ENCODE data around the gene MCCD1. TPM values are rescaled to one million over a fixed set of nuclear protein-coding genes. Genes with fewer than 3 reads are reported as not detected.

MCCD1 gene
- total RNA-seq, 4 donors from 2014 or later, result not detected

DNA sequence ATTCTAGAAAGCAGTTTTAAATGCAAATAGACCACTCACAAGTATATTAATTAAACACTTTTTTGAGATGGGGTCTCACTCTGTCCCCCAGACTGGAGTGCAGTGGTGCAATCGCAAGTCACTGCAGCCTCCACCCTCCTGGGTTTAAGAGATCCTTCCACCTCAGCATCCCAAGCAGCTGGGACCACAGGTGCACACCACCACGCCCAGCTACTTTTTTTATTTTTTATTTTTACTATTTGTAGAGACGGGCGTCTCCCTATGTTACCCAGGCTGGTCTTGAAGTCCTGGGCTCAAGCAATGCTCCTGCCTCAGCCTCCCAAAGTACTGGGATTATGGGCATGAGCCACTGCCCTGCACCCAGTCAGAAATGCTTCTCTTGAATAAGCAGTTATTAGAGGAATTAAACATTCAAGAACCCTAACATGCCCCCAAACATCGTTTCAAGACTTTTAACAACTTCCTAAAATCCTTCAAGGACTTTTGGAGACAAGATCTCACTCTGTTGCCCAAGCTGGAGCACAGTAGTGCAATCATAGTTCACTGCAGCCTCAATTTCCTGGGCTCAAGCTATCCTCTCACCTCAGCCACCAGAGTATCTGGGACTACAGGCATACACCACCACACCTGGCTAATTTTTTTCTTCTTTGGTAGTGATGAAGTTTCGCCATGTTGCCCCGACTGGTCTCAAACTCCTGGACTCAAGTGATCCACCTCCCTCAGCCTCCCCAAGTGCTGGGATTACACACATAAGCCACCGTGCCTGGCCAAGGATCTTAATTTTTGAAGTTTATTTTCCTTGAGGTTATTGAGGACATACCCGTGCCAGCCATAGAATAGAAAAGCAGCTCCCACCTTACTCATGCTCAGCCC is 3.2 kb downstream of the MCCD1 start:
- Histone ChIP-seq H3K27me3 (no peaks in the 10 kb centered on the region), H3K4me3 (no peak overlapping the region), H3K4me1 (no peaks in the 10 kb centered on the region), H3K27ac (no peak overlapping the region), H3K36me3 (peaks cover 0 to 78% (median 0%) of the 10 kb centered on the region in 3 donors), H3K9me3 (no peaks in the 10 kb centered on the region)
- no peak for DNase-seq
- TF ChIP-seq POLR2A (IDR thresholded peaks at IDR 0.05) (no peak), CTCF (IDR thresholded peaks at IDR 0.05) (no peak)

DNA sequence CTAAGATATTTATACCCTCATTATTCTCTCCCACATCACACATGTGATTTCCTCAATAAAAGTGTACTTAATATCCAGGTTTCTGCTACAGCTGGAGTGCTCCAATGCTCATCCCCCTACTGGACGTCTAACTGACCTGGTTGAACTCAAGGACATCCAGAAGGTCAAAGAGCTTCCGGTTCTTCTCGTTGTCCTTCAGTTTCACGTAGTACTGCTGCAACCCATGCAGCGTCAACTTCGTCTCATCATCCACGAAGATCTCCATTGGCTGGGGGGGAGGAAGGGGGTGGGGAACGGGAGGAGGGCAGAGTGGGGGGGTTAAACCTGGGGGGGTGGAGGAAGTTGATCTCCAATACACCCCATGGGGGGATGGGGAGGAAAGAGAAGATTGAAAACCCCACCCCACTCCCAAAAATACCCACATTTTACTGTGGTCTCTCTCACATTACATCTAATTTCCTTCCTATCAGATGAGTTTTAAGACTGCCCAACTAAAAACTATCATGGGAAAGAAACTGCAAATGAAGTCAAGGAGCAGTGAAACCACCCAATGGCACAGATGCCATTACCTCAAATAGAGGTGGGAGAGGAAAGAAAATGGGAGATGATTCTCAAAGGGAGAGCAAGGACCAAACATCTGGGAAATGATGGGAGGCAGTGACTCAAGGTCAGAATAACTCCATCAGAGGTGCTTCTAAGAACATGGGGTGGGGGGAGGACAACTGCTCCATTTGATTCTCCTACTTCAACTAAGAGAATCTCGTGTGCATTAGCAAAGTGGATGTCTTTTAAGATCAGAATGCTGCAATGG is 4.1 kb downstream of the MCCD1 start:
- Histone ChIP-seq H3K36me3 (peaks cover 0 to 86% (median 0%) of the 10 kb centered on the region in 3 donors), H3K27ac (no peak overlapping the region), H3K4me1 (peaks cover 0 to 2% (median 0%) of the 10 kb centered on the region in 4 donors), H3K4me3 (no peak overlapping the region), H3K27me3 (no peaks in the 10 kb centered on the region), H3K9me3 (no peaks in the 10 kb centered on the region)
- DNase-seq, result no peak
- TF ChIP-seq CTCF (IDR thresholded peaks at IDR 0.05) (no peak), POLR2A (IDR thresholded peaks at IDR 0.05) (no peak)

DNA sequence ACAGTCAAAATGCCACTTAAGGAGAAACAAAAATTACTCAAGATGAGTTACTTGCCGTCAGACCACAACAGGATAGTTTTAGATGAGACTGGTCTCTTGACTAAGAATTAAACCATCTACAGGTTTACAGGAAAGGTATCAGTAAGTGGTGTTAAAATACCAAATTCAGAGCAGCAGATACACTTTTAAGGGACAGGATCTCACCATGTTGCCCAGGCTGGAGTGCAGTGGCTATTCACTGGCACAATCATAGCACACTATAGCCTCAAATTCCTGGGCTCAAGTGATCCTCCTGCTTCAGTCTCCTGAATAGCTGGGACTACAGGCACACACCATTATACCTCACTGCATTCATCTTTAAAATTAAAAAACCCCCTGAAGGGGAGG is 4.7 kb downstream of the MCCD1 start:
- Histone ChIP-seq H3K27ac (no peak overlapping the region), H3K4me3 (no peak overlapping the region), H3K36me3 (peaks cover 0 to 92% (median 0%) of the 10 kb centered on the region in 3 donors), H3K27me3 (no peaks in the 10 kb centered on the region), H3K4me1 (peaks cover 0 to 8% (median 0%) of the 10 kb centered on the region in 4 donors), H3K9me3 (no peaks in the 10 kb centered on the region)
- no peak for DNase-seq
- no peak for TF ChIP-seq CTCF (IDR thresholded peaks at IDR 0.05)

- H3K4me1 ChIP-seq, result peaks cover 0 to 14% (median 2%) of the 10 kb centered on the region in 4 donors
- no peak for DNase-seq
- TF ChIP-seq CTCF (IDR thresholded peaks at IDR 0.05), result no peak
- TF ChIP-seq POLR2A (IDR thresholded peaks at IDR 0.05), result no peak
- no peak overlapping the region for H3K27ac ChIP-seq
- peaks cover 0 to 98% (median 0%) of the 10 kb centered on the region in 3 donors for H3K36me3 ChIP-seq
- H3K9me3 ChIP-seq, result no peaks in the 10 kb centered on the region
- H3K4me3 ChIP-seq, result no peak overlapping the region
- no peaks in the 10 kb centered on the region for H3K27me3 ChIP-seq
Measured at GRCh38 chr6:31534011-31534410, 5.2 kb downstream of the MCCD1 start.

DNA sequence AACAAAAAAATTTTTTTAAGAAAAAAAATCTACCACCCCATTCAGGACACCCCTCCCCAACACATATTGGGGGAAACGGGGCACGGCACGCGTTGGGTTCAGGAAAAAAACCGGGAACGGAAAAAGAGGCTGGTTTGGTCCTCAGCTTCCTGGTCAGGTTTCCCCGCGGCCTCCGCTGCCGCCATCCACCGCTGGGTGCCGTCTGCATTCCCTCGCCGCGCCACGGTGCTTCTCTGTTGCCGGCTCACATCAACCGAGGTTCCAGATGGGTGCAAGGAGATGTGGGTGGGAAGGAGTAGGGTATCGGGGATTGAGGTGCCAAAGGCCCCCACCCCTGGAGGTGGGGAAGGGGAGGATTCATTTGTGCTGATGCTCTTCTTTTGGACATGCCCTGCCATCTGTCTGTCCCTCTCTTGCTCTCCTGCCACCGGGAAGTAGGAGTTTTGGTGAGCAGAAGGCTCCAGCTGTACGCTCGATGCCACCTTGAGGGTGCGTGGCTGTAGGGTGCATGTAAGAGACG is 5.8 kb downstream of the MCCD1 start:
- no peaks in the 10 kb centered on the region for H3K9me3 ChIP-seq
- H3K27ac ChIP-seq, result no peak overlapping the region
- H3K36me3 ChIP-seq, result peaks cover 0 to 100% (median 0%) of the 10 kb centered on the region in 3 donors
- H3K4me3 ChIP-seq, result no peak overlapping the region
- no peaks in the 10 kb centered on the region for H3K27me3 ChIP-seq
- TF ChIP-seq POLR2A (IDR thresholded peaks at IDR 0.05), result no peak
- no peak for TF ChIP-seq CTCF (IDR thresholded peaks at IDR 0.05)
- peaks cover 0 to 19% (median 8%) of the 10 kb centered on the region in 4 donors for H3K4me1 ChIP-seq
- DNase-seq, result no peak

All from Peyer's patch (tissue), 4 donors.